ENCODE data around the gene PKD1.

The PKD1 gene

GRCh38 chr16:2171601-2172178 is 36.0 kb upstream of the PKD1 start:
- Mint-ChIP-seq H3K27ac (no peak overlapping the region), H3K4me3 (no peak overlapping the region), H3K4me1 (no peaks in the 10 kb centered on the region), H3K9me3 (no peaks in the 10 kb centered on the region), H3K36me3 (ENCODE audit: low read depth) (peaks cover 12% of the 10 kb centered on the region), H3K27me3 (ENCODE audit: low read depth) (no peaks in the 10 kb centered on the region)
- TF ChIP-seq CTCF (IDR thresholded peaks at IDR 0.05; ENCODE audit: unreplicated experiment in 3 of 3), result no peak

- no peak for TF ChIP-seq CTCF (IDR thresholded peaks at IDR 0.05; ENCODE audit: unreplicated experiment in 3 of 3)
- H3K4me3 Mint-ChIP-seq, result no peak overlapping the region
- H3K4me1 Mint-ChIP-seq, result no peaks in the 10 kb centered on the region
- no peak overlapping the region for H3K27ac Mint-ChIP-seq
- no peaks in the 10 kb centered on the region for H3K27me3 Mint-ChIP-seq (ENCODE audit: low read depth)
- H3K9me3 Mint-ChIP-seq, result no peaks in the 10 kb centered on the region
- H3K36me3 Mint-ChIP-seq (ENCODE audit: low read depth), result peaks cover 14% of the 10 kb centered on the region
Observed at GRCh38 chr16:2170587-2171435, 35.1 kb upstream of the PKD1 start.

GRCh38 chr16:2170080-2170479 is 34.4 kb upstream of the PKD1 start:
- peaks cover 12% of the 10 kb centered on the region for H3K36me3 Mint-ChIP-seq (ENCODE audit: low read depth)
- no peak overlapping the region for H3K27ac Mint-ChIP-seq
- no peaks in the 10 kb centered on the region for H3K27me3 Mint-ChIP-seq (ENCODE audit: low read depth)
- H3K4me1 Mint-ChIP-seq, result no peaks in the 10 kb centered on the region
- H3K4me3 Mint-ChIP-seq, result no peak overlapping the region
- H3K9me3 Mint-ChIP-seq, result no peaks in the 10 kb centered on the region
- TF ChIP-seq CTCF (IDR thresholded peaks at IDR 0.05; ENCODE audit: unreplicated experiment in 3 of 3), result no peak

DNA sequence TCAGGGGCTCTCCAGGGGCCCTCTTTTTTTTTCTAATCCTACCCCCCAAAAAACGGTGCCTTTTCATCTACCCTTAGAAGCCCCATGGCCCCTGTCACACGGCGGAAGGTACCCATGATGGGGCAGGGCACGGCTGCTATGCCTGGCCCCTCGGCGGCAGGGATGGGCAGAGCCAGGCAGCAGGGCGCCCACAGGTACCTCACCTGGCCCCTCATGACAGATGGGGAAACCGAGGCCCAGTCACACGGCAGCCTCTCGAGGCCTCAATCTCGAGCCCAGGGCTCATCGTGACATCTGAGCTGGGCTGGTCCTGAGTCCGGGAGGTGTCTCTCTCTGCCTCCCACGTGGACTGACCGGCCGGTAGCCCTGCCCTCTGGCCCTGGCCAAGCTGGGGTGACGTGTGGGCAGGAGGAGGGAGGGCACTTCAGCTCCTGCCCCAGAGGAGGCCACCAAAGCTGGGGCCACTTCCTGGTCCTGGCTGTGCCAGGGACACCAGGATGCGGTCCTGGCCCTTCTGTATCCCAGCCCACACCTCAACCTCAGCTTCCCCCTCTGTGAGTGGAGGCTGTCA is 31.5 kb upstream of the PKD1 start:
- peaks cover 4% of the 10 kb centered on the region for H3K36me3 Mint-ChIP-seq (ENCODE audit: low read depth)
- H3K9me3 Mint-ChIP-seq, result no peaks in the 10 kb centered on the region
- H3K4me1 Mint-ChIP-seq, result no peaks in the 10 kb centered on the region
- no peak overlapping the region for H3K4me3 Mint-ChIP-seq
- no peak for TF ChIP-seq CTCF (IDR thresholded peaks at IDR 0.05; ENCODE audit: unreplicated experiment in 3 of 3)
- no peak overlapping the region for H3K27ac Mint-ChIP-seq
- H3K27me3 Mint-ChIP-seq (ENCODE audit: low read depth), result no peaks in the 10 kb centered on the region

DNA sequence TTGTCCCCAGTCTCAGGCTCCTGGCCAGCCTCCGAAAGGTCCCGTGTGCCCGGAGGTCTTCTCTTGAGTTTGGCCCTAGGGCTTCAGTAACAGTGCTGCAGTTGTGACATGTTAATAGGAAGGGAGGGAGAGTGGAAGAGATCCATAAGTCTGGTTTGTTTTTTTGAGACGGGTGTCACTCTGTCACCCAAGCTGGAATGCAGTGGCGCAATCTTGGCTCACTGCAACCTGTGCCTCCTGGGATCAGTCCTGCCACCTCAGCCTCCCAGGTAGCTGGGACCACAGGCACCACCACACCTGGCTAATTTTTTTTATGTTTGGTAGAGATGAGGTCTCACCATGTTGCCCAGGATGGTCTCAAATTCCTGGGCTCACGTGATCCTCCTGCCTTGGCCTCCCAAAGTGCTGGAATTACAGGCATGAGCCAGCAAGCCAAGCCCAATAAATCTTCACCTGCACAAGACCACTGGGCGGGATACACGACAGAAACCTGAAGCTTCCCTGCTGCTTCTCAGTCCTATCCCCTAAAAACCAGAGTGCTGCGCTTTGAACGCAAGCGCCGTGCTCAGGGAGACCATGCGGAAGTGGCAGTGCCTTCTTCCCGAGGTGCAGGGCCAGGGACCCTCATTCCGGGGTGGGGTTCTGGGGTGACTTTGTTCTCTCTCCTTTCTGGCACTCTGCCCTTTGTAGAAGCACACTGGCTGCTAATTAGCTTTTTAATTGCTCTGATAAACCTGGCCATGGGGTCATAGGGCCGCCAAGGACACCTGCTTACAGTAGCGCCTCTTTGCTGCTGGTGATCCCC is 30.8 kb upstream of the PKD1 start:
- Mint-ChIP-seq H3K4me3 (no peak overlapping the region), H3K27me3 (ENCODE audit: low read depth) (no peaks in the 10 kb centered on the region), H3K4me1 (no peaks in the 10 kb centered on the region), H3K9me3 (no peaks in the 10 kb centered on the region), H3K27ac (no peak overlapping the region), H3K36me3 (ENCODE audit: low read depth) (peaks cover 4% of the 10 kb centered on the region)
- no peak for TF ChIP-seq CTCF (IDR thresholded peaks at IDR 0.05; ENCODE audit: unreplicated experiment in 3 of 3)
